HUES48 (cell line): Measurements from ENCODE around the gene ATP2A3.

ENCODE experiments used
- H3K27ac ChIP-seq: one replicate; pipeline ENCODE4 v1.7.0; 2013; ENCODE audit warnings: low read depth, low read length, inconsistent platforms
- H3K27me3 ChIP-seq: 2 replicates; pipeline ENCODE4 v1.6.1; 2013; ENCODE audit warnings: mild to moderate bottlenecking, low read length; ENCODE audit not compliant: control insufficient read depth, insufficient read depth
- H3K36me3 ChIP-seq: 2 replicates; pipeline ENCODE4 v1.6.1; 2013; ENCODE audit warnings: low read length; ENCODE audit not compliant: control insufficient read depth, insufficient read depth
- H3K4me1 ChIP-seq: 2 replicates; pipeline ENCODE4 v1.6.1; 2013; ENCODE audit warnings: mild to moderate bottlenecking, low read length; ENCODE audit not compliant: control insufficient read depth, insufficient read depth
- H3K4me3 ChIP-seq: 2 replicates; pipeline ENCODE4 v1.5.1; 2013; ENCODE audit warnings: mild to moderate bottlenecking, low read depth, low read length
- H3K9ac ChIP-seq: 2 replicates; pipeline ENCODE4 v1.6.1; 2013; ENCODE audit warnings: mild to moderate bottlenecking, low read depth, low read length, moderate library complexity
- H3K9me3 ChIP-seq: 2 replicates; pipeline ENCODE4 v1.6.1; 2013; ENCODE audit warnings: low read length; ENCODE audit not compliant: control insufficient read depth, insufficient read depth

Gene ATP2A3

DNA sequence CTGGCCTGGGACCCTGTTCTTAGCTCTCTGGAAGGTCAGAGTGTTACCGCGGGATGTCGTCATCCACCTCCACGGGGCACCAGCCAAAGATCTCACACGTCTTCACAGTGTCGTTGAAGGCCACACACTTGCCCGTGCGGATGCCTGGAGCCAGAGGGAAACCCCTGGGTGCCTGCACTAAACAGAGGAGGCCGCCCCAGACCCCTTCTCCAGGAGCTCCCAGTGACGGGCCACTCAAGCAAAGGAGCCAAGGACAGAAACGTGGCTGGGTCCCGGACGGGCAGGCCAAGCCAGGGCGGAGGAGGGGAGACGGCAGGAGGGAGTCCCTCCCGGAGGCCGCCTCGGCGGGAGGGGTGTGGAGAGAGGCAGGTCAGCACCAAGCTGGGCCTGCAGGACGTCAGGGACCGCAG lies 60.4 kb downstream of the ATP2A3 start:
- H3K36me3 ChIP-seq, result no peaks in the 10 kb centered on the region
- H3K9ac ChIP-seq, result no peak overlapping the region
- H3K27ac ChIP-seq, result no peak overlapping the region
- H3K4me3 ChIP-seq, result no peak overlapping the region
- H3K9me3 ChIP-seq, result no peaks in the 10 kb centered on the region
- H3K27me3 ChIP-seq, result no peaks in the 10 kb centered on the region
- H3K4me1 ChIP-seq, result peaks cover 26% of the 10 kb centered on the region

DNA sequence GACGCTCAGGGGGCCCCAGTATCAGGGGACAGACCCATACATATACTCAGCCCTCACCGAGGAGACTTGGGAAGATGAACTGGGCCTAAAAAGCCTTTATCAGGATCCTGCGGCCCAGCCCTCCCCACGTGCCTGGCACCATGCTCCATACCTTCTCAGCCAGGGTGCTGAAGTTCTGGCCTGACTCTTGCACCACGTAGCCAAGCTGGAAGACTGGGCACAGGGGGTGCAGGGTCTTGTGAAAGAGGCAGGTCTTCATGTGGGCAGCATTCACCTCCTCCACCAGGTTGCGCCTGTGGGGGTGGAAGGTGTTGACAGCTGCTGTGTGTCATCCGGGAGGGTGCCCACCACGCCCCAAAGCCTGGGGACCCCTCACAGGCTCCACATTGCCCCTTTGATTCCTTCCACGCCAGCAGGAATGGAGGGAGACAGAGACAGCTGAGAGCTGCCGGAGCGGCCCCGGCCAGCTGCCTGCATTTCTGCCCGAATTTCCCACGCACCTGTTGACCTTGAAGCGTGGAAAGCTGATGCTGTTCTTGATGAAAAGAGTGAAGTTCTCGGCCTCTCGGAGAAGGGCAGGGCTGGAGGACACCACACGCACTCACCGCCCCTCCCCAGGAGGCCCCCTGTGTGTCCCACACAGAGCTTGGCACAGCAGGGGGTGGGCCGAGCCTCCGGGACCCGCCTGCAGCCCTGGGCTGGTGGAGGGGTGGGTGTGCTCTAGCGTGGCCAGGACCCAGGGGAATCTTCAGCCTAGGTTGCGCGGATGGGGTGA lies 61.0 kb downstream of the ATP2A3 start:
- Histone ChIP-seq H3K27ac (no peak overlapping the region), H3K9me3 (no peaks in the 10 kb centered on the region), H3K36me3 (no peaks in the 10 kb centered on the region), H3K27me3 (no peaks in the 10 kb centered on the region), H3K9ac (no peak overlapping the region), H3K4me1 (peaks cover 26% of the 10 kb centered on the region), H3K4me3 (no peak overlapping the region)

DNA sequence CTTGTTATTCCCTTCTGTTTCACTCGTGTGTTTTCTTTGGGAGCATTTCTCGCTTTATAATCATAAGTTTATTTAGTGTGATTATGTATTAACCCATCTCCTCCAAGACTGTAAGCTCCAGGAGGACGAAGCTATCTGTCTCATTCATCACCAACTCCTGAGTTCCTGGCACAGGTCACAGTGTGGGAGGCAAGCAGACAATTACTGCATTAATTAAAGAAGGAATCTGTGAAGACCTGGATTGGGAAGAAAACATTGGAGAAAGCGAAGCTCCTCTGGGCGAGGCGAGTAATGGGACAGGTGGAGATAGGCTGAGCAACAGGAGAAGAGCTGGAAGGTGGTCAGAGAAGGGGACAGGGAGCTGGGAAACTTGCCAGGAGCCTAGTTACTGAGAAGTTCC lies 63.6 kb downstream of the ATP2A3 start:
- H3K27ac ChIP-seq, result no peak overlapping the region
- H3K9me3 ChIP-seq, result no peaks in the 10 kb centered on the region
- no peak overlapping the region for H3K9ac ChIP-seq
- H3K27me3 ChIP-seq, result no peaks in the 10 kb centered on the region
- no peaks in the 10 kb centered on the region for H3K36me3 ChIP-seq
- H3K4me1 ChIP-seq, result peaks cover 23% of the 10 kb centered on the region
- no peak overlapping the region for H3K4me3 ChIP-seq

DNA sequence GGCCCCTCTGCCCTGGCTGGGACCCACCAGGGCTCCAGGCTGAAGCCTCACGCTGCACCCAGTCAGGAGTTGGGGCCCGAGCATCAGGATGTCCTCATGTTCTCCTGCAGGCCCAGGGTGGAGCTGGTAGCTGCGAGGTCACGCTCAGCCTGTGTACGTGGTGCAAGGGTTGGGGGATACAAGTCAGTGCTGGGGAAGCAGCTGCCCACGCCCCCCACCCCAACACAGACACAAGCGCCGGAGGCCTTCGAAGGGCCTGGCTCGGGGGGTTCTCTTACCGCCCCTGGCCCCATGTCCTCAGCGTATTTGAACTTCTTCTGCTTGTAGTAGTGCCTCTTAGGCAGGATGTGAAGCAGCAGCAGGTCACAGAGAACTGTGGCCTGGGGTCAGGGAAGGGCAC lies 66.5 kb downstream of the ATP2A3 start:
- no peaks in the 10 kb centered on the region for H3K9me3 ChIP-seq
- no peak overlapping the region for H3K27ac ChIP-seq
- H3K4me1 ChIP-seq, result peaks cover 8% of the 10 kb centered on the region
- H3K9ac ChIP-seq, result no peak overlapping the region
- H3K4me3 ChIP-seq, result no peak overlapping the region
- no peaks in the 10 kb centered on the region for H3K36me3 ChIP-seq
- H3K27me3 ChIP-seq, result no peaks in the 10 kb centered on the region; the same call in 1 of the 2 replicates

DNA sequence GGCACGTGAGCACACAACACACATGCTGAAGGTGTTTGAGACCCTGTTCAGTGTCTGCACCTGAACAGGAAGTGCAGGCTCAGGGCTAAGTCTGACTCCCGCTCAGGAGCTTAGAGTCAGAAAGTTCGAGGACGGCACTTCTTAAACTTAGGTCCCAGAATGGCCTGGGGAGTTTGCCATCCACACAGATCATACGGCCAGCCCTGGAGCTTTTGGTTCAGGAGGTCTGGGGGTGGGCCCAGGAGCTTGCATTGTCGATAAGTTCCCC lies 67.3 kb downstream of the ATP2A3 start:
- Histone ChIP-seq H3K36me3 (no peaks in the 10 kb centered on the region), H3K9ac (no peak overlapping the region), H3K4me1 (peaks cover 8% of the 10 kb centered on the region), H3K27ac (no peak overlapping the region), H3K4me3 (no peak overlapping the region), H3K27me3 (no peaks in the 10 kb centered on the region; the same call in 1 of the 2 replicates), H3K9me3 (no peaks in the 10 kb centered on the region)

DNA sequence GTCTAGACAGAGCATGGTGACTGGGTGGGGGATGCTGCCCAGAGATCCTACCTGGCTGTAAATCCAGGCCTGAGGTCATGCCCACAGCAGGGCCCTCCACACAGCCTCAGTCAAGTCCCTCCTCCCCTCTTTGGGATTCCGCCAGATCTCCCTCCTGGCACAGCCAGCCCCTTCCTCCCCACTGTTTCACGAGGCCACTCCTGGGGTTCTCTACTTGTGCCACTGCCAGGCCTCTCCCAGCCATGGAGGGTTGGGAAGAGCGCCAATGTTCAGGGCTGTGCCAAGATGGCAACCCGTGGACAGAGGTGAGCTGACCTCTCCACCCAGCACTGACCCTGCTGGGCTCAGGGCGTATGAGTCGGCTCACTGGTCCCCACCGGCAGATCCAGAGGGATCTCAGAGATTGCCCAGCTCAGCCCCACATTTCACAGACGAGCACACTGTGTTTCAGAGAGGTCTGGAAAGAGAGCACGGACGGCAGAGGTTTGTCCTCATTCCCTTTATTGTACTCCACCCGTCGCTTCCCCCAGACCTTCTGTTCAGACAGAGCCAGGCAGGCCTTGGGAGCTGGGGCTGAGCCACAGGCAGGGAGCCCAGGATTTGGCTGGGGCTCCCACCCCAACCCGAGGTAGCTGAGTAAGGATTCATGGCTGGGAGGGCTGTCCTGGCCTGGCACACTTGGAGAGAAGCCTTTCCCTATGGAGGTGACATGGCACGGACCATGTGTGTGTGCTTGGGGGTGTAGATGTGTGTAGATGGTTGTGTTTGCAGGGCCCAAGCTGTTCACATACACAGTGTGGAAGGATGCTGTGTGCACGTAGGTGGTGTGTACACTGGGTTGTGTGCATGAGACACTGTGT lies 67.9 kb downstream of the ATP2A3 start:
- no peaks in the 10 kb centered on the region; the same call in 1 of the 2 replicates for H3K27me3 ChIP-seq
- H3K9ac ChIP-seq, result no peak overlapping the region
- no peak overlapping the region for H3K4me3 ChIP-seq
- H3K9me3 ChIP-seq, result no peaks in the 10 kb centered on the region
- no peaks in the 10 kb centered on the region for H3K36me3 ChIP-seq
- peaks cover 13% of the 10 kb centered on the region for H3K4me1 ChIP-seq
- H3K27ac ChIP-seq, result no peak overlapping the region

DNA sequence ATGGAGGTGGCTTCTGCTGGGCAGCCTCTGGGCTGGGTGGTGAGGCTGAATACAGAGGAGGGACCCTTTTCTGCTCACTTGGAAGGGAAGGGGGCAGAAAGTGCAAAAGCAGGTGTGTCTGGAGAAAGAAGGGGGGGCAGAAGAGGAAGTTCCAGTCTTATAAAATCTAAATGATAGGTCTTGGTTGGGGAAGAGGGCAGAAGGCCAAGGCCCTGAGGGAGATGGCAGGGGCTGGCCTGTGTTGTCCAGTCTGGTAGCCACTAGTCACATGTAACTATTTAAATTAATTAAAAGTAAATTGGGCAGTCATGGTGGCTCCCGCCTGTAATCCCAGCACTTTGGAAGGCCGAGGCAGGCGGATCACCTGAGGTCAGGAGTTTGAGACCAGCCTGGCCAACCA lies 68.9 kb downstream of the ATP2A3 start:
- Histone ChIP-seq H3K9me3 (no peaks in the 10 kb centered on the region), H3K27me3 (no peaks in the 10 kb centered on the region; the same call in 1 of the 2 replicates), H3K36me3 (no peaks in the 10 kb centered on the region), H3K4me3 (no peak overlapping the region), H3K9ac (no peak overlapping the region), H3K4me1 (peaks cover 18% of the 10 kb centered on the region), H3K27ac (no peak overlapping the region)

DNA sequence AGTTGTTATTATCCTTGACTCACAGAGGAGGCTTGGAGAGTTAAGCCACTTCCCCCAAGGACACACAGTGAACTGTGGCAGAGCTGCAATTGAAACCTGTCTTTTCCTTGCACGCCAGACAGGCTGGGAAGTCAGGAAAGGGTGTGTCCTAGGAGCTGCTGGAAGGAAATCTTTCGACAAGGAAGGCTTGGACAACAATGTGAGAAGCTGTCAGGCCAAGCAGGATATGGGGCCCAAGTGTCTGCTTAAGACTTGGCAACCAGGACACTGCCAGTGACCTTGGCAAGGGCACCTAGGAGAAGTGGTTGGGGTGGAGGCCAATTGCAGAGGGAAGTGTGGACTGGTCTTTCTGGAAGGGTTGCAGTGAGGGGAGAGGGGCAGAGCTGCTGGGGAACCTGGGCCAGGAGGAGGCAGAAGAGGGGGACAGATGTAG lies 69.3 kb downstream of the ATP2A3 start:
- Histone ChIP-seq H3K4me1 (peaks cover 18% of the 10 kb centered on the region), H3K36me3 (no peaks in the 10 kb centered on the region), H3K4me3 (no peak overlapping the region), H3K9ac (no peak overlapping the region), H3K9me3 (no peaks in the 10 kb centered on the region), H3K27ac (no peak overlapping the region), H3K27me3 (no peaks in the 10 kb centered on the region; the same call in 1 of the 2 replicates)

DNA sequence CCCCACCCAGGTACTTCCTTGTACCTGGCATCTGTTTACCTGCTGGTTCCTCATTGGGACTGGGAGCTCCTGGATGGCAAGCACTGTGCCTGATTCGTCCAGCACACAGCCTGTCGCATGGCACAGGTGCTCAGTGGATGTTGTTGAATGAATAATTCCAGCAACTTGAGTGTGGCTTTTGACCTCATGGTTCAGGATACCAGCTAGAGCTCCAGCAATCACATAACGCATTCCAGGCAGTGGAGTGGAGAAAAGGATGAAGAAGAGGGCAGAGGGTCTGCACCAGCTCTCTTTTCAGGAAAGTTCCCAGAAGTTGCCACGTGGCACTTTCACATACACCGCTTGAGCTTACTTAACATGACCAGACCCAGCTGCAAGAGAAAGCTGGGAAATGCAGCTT lies 70.0 kb downstream of the ATP2A3 start:
- Histone ChIP-seq H3K9me3 (no peaks in the 10 kb centered on the region), H3K4me3 (no peak overlapping the region), H3K36me3 (no peaks in the 10 kb centered on the region), H3K9ac (no peak overlapping the region), H3K4me1 (peaks cover 18% of the 10 kb centered on the region), H3K27ac (no peak overlapping the region), H3K27me3 (no peaks in the 10 kb centered on the region; the same call in 1 of the 2 replicates)

DNA sequence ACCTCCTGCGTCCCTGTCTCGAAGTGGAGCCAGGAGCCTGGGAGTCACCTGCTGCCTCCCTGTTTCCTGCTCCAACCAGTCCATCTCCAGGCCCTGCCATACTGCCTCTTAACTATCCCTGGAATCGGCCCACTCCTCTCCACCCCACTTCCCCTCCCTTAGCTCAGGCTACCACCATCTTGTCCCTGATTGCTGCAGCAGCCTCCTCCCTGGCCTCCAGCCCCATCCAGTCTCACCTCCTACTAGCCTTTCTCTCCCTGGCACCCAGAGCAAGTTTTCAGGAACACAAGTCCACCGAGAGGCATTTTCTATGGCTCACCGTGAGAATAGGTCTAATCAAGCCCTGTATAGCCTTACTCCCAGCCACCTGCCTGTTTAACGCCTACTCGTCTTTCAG lies 70.5 kb downstream of the ATP2A3 start:
- Histone ChIP-seq H3K9ac (no peak overlapping the region), H3K36me3 (no peaks in the 10 kb centered on the region), H3K27ac (no peak overlapping the region), H3K4me3 (peak overlapping the region; percentile 78), H3K4me1 (peaks cover 21% of the 10 kb centered on the region), H3K27me3 (no peaks in the 10 kb centered on the region; the same call in 1 of the 2 replicates), H3K9me3 (no peaks in the 10 kb centered on the region)
